Stimulated activated CD4-positive, alpha-beta T cell treated with anti-CD3 and anti-CD28 coated beads, TNF-alpha, amount 100 ng/mL, for 48 hours (primary cell): ENCODE results near the gene RGS14.
"Not testable (repeated sequence)": the region's sequence is repeated elsewhere in the genome, so short reads cannot be mapped to it uniquely, and the experiment has no call there.

Source experiments
- DNase-seq, 3 donors: peaks; one replicate each; pipeline ENCODE4 v3.0.0-alpha.2; 2020; ENCODE audit warnings: low read depth in 3 of 3

RGS14 gene

GRCh38 chr5:177349762-177350161 is 8.0 kb upstream of the RGS14 start:
- no peak for DNase-seq

- DNase-seq: no peak
These were observed 6.8 kb upstream of the RGS14 start for GRCh38 chr5:177350776-177351391.

- DNase-seq: peak; percentile 77 to 86 (median 86)
These were observed 6.1 kb upstream of the RGS14 start, which contains the start of gene LMAN2 for GRCh38 chr5:177351392-177352329. TSS of gene LMAN2 (minus strand) at chr5:177351668. CDS start at chr5:177351647, 21 bp downstream.

GRCh38 chr5:177353093-177353492 is 4.6 kb upstream of the RGS14 start:
- no peak for DNase-seq

GRCh38 chr5:177354256-177354655 is 3.5 kb upstream of the RGS14 start:
- no peak for DNase-seq

GRCh38 chr5:177354711-177355110 is 3.0 kb upstream of the RGS14 start:
- DNase-seq: no peak

GRCh38 chr5:177355162-177355867 is 2.4 kb upstream of the RGS14 start:
- no peak for DNase-seq

- no peak for DNase-seq
These were observed 1.9 kb upstream of the RGS14 start for GRCh38 chr5:177355868-177356168.

GRCh38 chr5:177356746-177357145 is 978 bp upstream of the RGS14 start:
- no peak for DNase-seq

- DNase-seq: no peak
These were observed 622 bp upstream of the RGS14 start for GRCh38 chr5:177357146-177357458.

GRCh38 chr5:177358370-177358819 is 671 bp downstream of the RGS14 start:
- no peak for DNase-seq

GRCh38 chr5:177359451-177359851 is 1.7 kb downstream of the RGS14 start:
- no peak for DNase-seq

GRCh38 chr5:177359860-177360259 is 2.1 kb downstream of the RGS14 start:
- DNase-seq: no peak

GRCh38 chr5:177360740-177361139 is 3.0 kb downstream of the RGS14 start:
- not testable (repeated sequence) for DNase-seq

- DNase-seq: no peak
These were observed 3.9 kb downstream of the RGS14 start for GRCh38 chr5:177361418-177362291.

- no peak for DNase-seq
These were observed 4.5 kb downstream of the RGS14 start for GRCh38 chr5:177362292-177362609.

GRCh38 chr5:177362610-177363507 is 5.1 kb downstream of the RGS14 start:
- peak; percentile 41 to 69 (median 42) for DNase-seq

GRCh38 chr5:177363565-177363964 is 5.8 kb downstream of the RGS14 start:
- no peak for DNase-seq

- no peak for DNase-seq
These were observed 6.6 kb downstream of the RGS14 start for GRCh38 chr5:177364159-177364962.
